Panc1 (cell line): ENCODE results near the gene ZFP1. TPM values are rescaled to one million over a fixed set of nuclear protein-coding genes. Genes with fewer than 3 reads are reported as not detected.

Experiments
- ATAC-seq: fragments of 200-7000 bp; cut with Tn5 transposase; 2 replicates; pipeline ENCODE4 v1.9.1; 2020; ENCODE audit warnings: mild to moderate bottlenecking, moderate library complexity
- BruUV-seq: library from RNA; stranded (reverse); fragments of 400-500 nt; replicated peaks from 2 replicates; lab custom pipeline; 2021; lab: Mats Ljungman, UMichigan
- CTCF ChIA-PET: fragments of 300-600 bp; sonication (Branson Sonifier 250); formaldehyde crosslinking; loops from one replicate; lab custom pipeline; 2022; ENCODE audit warnings: antibody characterized with exemption; lab: Charles Lee
- POLR2A ChIA-PET: fragments of 300-600 bp; sonication (Branson Sonifier 250); formaldehyde crosslinking; loops from one replicate; lab custom pipeline; 2022; ENCODE audit warnings: antibody characterized with exemption; lab: Charles Lee
- DNase-seq: peaks from one replicate; pipeline ENCODE4 v3.0.0-alpha.2; 2010; ENCODE audit warnings: low read depth, low spot score
- H3K27ac ChIP-seq: 2 replicates; pipeline ENCODE4 v1.5.1; 2011; ENCODE audit warnings: mild to moderate bottlenecking, low read length, inconsistent platforms
- H3K27me3 ChIP-seq: fragments of 200-500 bp; sonication (Bioruptor generic); 2 replicates; pipeline ENCODE4 v1.6.0; 2014; ENCODE audit warnings: low read length, inconsistent platforms; ENCODE audit not compliant: control insufficient read depth, insufficient read depth
- H3K36me3 ChIP-seq: fragments of 200-500 bp; sonication (Bioruptor generic); 2 replicates; pipeline ENCODE4 v1.5.1; 2014; ENCODE audit warnings: inconsistent platforms, mild to moderate bottlenecking, low read length, moderate library complexity; ENCODE audit not compliant: control insufficient read depth, insufficient read depth
- H3K4me1 ChIP-seq: 2 replicates; pipeline ENCODE4 v1.5.1; 2011; ENCODE audit warnings: inconsistent platforms, mild to moderate bottlenecking, low read length, moderate library complexity; ENCODE audit not compliant: control insufficient read depth, insufficient read depth
- H3K4me3 ChIP-seq, 2 experiments: 2 replicates each; pipeline ENCODE4 v1.5.1; 2011 to 2012; ENCODE audit warnings: low read depth in 2 of 2, low read length in 2 of 2, mild to moderate bottlenecking in 2 of 2, inconsistent platforms in 1 of 2, moderate library complexity in 1 of 2
- H3K9me3 ChIP-seq: fragments of 200-500 bp; sonication (Bioruptor generic); 2 replicates; pipeline ENCODE4 v1.5.1; 2014; ENCODE audit warnings: low read depth, mild to moderate bottlenecking, inconsistent platforms, low read length, moderate library complexity; ENCODE audit not compliant: control insufficient read depth, insufficient read depth
- POLR2AphosphoS5 ChIP-seq: IDR thresholded peaks from 2 replicates; pipeline ENCODE4 v1.6.1; 2012; ENCODE audit warnings: mild to moderate bottlenecking, low read depth, low read length, moderate library complexity
- REST ChIP-seq, 2 experiments: IDR thresholded peaks; 2 replicates each; pipeline ENCODE4 v1.6.1; 2011 to 2012; ENCODE audit warnings: low read depth in 2 of 2, control low read depth in 1 of 2, low read length in 1 of 2, mild to moderate bottlenecking in 1 of 2, moderate library complexity in 1 of 2; ENCODE audit not compliant: insufficient read depth in 1 of 2
- SIN3A ChIP-seq: IDR thresholded peaks from 2 replicates; pipeline ENCODE4 v1.6.1; 2012; ENCODE audit warnings: low read depth, mild to moderate bottlenecking, low read length, moderate library complexity, borderline replicate concordance; ENCODE audit not compliant: insufficient read depth
- TCF7L2 ChIP-seq: IDR thresholded peaks from 2 replicates; pipeline ENCODE4 v1.6.1; 2011; ENCODE audit warnings: mild to moderate bottlenecking, low read depth, low read length, inconsistent platforms
- in situ Hi-C: cut with HindIII; loops from 2 replicates; pipeline ENCODE4 v1.10.0; 2016; ENCODE audit warnings: low sequenced_read_pairs, low pct_unique_long_range_greater_than_20kb
- intact Hi-C: fragments of 100-400 bp; cut with micrococcal nuclease; formaldehyde crosslinking; loops from one replicate; pipeline ENCODE4 v1.10.0; 2022; ENCODE audit not compliant: unreplicated experiment
- total RNA-seq: library from RNA; stranded (reverse); gene quantifications from one replicate; pipeline ENCODE4 v1.2.1, GENCODE V29; 2021; ENCODE audit not compliant: unreplicated experiment
- TF ChIP-seq, protein P1 (sequence below): fragments of 450-650 bp; IDR thresholded peaks from 2 replicates; pipeline ENCODE4 v1.5.1; 2017; ENCODE audit warnings: mild to moderate bottlenecking

ZFP1 gene
- total RNA-seq, 1 experiment from 2014 or later = 10.0 TPM

- TF ChIP-seq REST (IDR thresholded peaks at IDR 0.05; ENCODE audit: insufficient read depth in 1 of 2, low read depth in 2 of 2, low read length in 1 of 2) (no peak), POLR2AphosphoS5 (no peak), TCF7L2 (no peak), SIN3A (no peak)
- TF ChIP-seq, protein P1, sequence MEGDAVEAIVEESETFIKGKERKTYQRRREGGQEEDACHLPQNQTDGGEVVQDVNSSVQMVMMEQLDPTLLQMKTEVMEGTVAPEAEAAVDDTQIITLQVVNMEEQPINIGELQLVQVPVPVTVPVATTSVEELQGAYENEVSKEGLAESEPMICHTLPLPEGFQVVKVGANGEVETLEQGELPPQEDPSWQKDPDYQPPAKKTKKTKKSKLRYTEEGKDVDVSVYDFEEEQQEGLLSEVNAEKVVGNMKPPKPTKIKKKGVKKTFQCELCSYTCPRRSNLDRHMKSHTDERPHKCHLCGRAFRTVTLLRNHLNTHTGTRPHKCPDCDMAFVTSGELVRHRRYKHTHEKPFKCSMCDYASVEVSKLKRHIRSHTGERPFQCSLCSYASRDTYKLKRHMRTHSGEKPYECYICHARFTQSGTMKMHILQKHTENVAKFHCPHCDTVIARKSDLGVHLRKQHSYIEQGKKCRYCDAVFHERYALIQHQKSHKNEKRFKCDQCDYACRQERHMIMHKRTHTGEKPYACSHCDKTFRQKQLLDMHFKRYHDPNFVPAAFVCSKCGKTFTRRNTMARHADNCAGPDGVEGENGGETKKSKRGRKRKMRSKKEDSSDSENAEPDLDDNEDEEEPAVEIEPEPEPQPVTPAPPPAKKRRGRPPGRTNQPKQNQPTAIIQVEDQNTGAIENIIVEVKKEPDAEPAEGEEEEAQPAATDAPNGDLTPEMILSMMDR = no peak
Measured at GRCh38 chr16:75193730-75194444, 45.6 kb downstream of the ZFP1 start.

GRCh38 chr16:75195811-75196790, 47.8 kb downstream of the ZFP1 start:
- Histone ChIP-seq H3K27me3 (no peaks in the 10 kb centered on the region), H3K4me3 (no peak overlapping the region), H3K4me1 (no peaks in the 10 kb centered on the region), H3K27ac (no peak overlapping the region), H3K36me3 (no peaks in the 10 kb centered on the region), H3K9me3 (no peaks in the 10 kb centered on the region)
- no TSS peak for BruUV-seq
- ATAC-seq = no peak
- ChIA-PET POLR2A (no interaction called here), CTCF (no interaction called here)
- DNase-seq = no peak
- in situ Hi-C loops = no loop called here
- intact Hi-C loops = no loop called here
- TF ChIP-seq REST (IDR thresholded peaks at IDR 0.05; ENCODE audit: insufficient read depth in 1 of 2, low read depth in 2 of 2, low read length in 1 of 2) = no peak
- no peak for TF ChIP-seq TCF7L2
- TF ChIP-seq, protein P1 = no peak

More at GRCh38 chr16:75193730-75194444, 45.6 kb downstream of the ZFP1 start:
- BruUV-seq = no TSS peak
- Histone ChIP-seq H3K4me1 (no peaks in the 10 kb centered on the region), H3K4me3 (no peak overlapping the region), H3K27me3 (no peaks in the 10 kb centered on the region), H3K27ac (no peak overlapping the region), H3K36me3 (no peaks in the 10 kb centered on the region), H3K9me3 (no peaks in the 10 kb centered on the region)
- ChIA-PET CTCF (no interaction called here), POLR2A (no interaction called here)
- in situ Hi-C loops (no loop called here), intact Hi-C loops (no loop called here)
- DNase-seq = no peak
- no peak for ATAC-seq
